Suppressor macrophage (primary cell): Measurements from ENCODE around the gene TMEM235.

ENCODE experiments used
- DNase-seq, 4 experiments: peaks; one replicate each; pipeline ENCODE4 v3.0.0-alpha.2; 2020 to 2022

The TMEM235 gene

DNA sequence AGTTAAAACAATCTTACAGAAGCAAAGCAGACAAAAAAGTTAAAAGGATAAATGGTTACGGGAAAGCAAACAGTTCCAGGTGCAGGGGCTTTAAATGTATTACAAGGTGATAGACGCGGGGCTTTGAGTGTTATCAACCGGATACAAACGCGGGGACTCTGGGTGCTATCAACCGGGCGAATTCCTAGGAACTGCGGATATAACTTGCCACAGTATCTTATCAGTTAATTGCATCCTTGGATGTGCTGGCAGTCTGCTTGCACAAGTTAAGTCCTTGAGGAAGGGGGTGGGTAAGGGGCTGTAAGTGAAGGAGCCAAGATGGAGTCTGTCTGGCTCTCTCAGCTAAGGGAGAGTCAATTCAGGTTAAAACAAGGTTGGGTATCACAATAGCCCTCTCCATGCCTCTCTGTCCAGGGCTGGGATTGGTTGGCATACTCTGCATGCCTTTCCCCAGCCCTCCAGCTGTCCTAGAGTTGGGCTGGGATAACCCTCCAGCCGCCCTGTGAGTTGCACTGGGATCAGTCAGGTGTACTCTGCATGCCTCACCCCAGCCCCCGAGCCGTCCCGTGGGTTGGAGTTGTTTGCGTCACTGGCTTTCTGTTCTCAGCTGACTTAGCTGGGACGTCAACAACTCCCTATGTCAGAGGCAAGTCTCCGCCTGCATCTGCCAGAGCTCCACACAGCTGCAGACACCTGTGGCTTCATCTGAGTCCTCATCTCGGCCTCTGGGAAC is 40.9 kb downstream of the TMEM235 start:
- DNase-seq = peak; percentile 64 to 84 (median 80)

DNA sequence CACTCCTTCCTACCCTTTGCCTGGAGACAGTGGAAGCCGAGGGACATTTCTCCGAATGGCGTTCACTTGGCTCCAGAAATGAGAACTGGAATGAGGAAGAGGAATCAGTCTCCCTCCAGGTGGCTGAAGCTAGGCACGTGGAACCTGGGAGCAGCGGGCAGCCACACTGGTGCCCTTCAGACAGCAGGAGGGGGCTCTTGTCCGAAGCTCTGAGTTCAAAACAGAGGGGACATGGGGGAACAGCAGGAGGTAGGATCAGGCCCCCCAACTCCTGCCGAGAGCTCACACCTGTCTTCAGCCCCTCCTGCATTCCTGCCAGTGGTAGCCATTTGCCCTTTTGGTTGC is 41.5 kb downstream of the TMEM235 start:
- no peak for DNase-seq

DNA sequence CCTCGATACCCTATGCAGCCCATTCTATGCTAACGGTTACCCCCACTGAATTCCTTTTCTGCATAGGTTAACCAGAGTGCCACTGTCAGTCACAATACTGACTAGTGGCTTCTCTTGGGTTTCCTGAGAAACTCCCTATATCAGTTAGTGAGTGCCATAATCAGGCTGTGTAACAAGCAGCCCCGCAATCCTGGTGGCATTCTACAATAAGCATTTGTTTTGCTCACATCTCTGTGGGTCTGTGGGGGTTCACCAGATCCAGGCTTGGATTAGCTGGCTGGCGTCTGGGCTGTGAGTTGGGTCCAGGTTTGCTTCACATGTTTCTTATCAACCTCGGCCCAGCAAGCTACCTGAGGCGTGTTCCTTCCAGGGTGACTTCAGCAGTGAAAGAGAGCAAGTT is 42.4 kb downstream of the TMEM235 start:
- no peak for DNase-seq

DNA sequence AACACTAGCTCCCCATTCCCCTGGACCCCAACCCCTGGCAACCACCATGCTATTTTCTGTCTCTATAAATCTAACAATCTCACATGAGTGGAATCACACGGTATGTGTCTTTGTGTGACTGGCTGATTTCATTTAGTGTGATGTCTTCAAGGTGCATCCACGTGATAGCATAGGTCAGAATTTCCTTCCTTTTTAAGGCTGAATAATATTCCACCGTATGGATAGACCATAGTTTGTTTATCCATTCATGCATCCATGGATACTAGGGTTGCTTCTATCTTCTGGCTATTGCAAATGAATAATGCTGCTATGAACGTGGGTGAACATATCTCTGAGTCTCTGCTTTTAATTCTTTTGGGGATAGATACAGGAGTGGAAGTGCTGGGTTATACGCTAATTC is 43.9 kb downstream of the TMEM235 start:
- no peak for DNase-seq

DNA sequence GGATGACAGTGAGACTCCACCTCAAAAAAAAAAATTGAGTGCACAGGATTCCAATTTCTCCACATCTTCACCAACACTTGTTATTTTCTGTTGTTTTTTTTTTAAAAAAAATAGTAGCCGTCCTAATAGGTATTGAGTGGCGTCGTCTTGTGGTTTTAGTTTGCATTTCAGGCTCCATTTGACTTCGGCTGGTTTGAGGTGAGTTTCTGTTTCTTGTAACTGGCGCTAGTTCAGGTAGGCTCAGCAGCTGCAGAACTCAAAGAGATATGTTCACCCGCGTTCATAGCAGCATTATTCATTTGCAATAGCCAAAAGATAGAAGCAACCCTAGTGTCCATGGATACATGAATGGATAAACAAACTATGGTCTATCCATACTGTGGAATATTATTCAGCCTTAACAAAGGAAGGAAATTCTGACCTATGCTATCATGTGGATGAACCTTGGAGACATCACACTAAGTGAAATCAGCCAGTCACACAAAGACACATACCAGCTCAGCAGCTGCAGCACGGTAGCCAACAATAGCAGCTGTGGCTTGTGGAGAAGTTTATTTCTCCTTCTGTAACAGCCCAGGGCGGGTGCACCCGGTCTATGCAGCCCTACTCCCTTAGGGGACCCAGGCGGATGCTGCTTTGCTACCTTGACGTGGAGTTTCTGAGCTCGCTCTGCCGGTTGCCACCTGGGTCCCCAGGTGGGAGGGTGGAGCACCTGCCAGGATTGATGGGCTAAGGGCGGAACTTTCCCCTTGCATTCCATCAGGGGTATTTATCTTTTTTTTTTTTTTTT is 44.9 kb downstream of the TMEM235 start:
- DNase-seq = no peak

DNA sequence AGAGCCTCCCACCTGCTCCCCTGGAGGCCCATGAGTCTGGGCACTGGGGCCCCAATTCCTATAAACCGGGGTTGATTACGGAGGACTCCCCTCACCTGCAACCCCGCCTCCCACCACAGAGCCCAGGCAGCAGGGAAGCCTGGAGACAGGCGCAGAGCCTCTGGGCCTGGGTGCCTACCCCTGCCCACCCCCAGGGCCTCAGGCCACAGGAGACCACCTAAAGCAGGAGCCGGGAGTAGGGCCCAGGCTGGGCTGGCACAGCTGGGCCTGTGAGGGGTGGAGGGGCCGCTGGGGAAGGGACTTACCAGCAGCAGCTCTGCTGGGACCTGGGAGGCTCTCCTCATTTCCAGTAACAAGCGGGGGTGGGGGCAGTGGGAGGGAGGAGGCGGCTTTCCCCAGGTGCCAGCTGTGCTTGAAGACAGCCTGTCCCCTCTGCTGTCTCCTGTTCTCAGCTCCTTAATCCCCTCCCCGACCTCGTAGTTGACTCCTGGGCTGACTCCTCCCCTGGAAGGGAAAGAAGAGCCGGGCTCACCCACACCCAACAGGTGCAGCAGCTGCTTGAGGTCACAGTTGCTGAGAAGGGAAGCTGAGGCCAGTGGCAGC is 46.8 kb downstream of the TMEM235 start:
- no peak for DNase-seq

DNA sequence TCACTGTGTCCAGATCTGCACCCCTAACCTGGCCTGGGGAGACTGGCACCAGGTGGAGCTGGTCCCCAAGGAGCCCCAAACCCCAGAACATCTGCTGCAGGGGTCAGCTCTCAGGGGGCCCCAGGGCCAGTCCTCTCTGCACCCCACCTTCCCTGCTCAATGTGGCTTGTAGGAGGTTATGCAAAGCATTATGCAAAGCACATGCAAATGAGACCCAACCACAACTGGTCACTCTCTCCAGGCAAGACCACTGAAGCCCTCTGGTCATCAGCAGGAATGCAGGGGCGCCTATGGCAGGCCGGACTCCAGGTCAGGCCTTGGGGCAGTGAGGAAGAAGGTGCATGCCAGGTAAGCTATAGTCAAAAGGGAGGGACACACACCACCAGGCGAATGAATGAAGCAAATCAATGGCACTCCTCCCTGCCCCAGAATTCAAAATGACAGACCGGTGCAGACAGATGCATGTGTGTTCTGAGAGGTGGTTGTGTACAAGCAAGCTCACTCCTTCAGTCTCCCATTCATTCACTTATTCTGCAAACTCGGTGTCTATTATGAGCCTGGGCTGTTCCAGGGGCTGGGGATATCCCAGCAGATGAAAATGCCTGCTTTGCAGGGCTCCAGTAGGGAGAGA is 48.0 kb downstream of the TMEM235 start:
- DNase-seq = no peak

DNA sequence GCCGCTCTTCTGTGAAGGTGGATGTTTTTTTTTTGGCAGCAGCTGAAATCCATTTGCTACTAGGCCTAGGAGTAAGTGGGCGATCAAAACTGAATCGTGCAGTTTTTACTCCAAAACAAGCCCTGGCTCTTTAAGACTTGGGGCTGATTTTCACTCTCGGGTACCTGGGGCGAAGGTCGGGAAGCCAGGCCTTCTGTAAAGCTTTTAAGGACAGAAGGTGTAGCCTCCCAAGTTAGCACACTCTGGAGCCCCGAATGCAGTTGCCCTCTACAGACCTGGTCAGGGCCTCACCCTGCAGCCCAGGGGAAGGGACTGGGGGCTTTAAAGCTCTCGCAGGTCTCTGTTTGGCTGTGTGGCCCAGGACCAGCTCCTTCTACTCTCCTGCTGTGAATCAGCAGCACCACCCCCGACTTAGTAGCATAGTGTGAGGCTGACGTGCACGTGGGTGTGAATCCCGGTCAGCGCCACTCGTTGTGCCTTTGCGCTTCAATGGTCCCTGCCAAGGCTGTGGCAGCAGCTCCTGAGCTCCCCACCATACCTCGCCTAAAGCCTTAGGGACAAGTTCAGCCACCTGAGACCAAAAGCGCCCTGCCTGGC is 49.9 kb downstream of the TMEM235 start:
- no peak for DNase-seq

DNA sequence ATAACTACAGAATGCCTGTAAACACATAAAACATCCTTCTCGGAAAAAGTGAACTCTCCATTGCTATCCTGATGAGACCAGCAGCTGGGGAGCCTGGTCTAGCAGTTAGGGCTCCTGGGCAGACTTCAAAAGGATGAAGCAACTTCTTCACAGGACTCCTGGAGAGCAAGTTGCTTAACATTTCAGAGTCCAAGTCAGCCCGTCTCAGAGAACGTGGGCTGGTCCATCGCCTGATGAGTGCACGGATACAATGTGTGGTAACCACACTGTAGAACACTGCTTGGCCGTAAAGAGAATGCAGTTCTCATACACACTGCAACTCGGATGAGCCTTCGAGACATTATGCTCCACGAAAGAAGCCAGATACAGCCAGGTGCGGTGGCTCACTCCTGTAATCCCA is 52.7 kb downstream of the TMEM235 start:
- peak; percentile 86 to 95 (median 90) for DNase-seq

DNA sequence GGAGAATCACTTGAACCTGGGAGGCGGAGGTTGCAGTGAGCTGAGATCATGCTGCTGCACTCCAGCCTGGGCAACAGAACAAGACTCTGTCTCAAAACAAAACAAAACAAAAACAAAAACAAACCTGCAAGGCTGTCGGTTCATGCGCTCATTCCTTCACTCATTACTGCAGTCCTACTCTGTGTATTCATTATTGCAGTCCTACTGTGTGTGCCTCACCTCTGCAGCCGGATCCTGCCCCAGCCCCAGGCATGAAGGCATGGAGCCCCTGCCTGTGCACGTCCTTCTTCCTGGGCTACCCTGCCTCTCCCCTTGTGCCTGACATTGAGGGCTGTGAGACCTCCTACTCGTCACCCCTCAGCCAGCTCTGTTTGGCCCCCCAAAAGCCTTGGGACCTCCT is 57.6 kb downstream of the TMEM235 start:
- no peak for DNase-seq

DNA sequence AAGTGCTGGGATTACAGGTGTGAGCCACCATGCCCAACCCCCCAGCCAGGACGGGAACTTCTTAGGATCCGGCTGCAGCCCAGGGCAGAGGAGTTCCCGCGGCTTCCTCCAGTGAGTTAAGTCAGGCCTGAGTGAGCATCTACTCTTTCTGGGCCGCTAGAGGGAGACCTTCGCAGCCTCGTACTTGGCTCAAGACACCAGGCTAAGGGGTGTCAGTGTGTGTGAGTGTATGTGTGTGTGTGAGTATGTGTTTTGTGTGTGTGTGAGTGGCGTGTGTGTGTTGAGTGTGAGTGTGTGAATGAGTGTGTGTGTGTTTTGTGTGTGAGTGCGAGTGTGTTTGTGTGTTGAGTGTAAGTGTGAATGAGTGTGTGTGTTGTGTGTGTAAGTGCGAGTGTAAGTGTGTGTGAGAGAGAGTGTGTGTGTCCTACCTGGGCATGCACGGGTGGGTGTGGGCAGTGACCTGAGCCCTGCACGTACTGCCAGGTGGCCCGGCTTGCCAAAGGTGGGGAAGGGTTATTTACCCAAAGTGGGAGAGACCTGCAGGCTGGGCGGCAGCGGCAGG is 58.5 kb downstream of the TMEM235 start:
- DNase-seq = peak; percentile 83 to 95 (median 92)
